WI38 (cell line): ENCODE data around the gene MOB3A.
A peak's percentile ranks its signal among the peaks of the same experiment; 100 is the strongest.

Source experiments
- H3K4me3 ChIP-seq: 2 replicates; pipeline ENCODE4 v1.5.1; 2011; ENCODE audit warnings: low read depth, mild to moderate bottlenecking, control low read depth, low read length
- CTCF ChIP-seq: IDR thresholded peaks from 2 replicates; pipeline ENCODE4 v1.5.1; 2012; ENCODE audit warnings: low read depth, mild to moderate bottlenecking, control low read depth, low read length

The MOB3A gene

GRCh38 chr19:2096034-2096479 lies at the start of gene MOB3A:
TSS of gene MOB3A (minus strand) at chr19:2096326. CDS start at chr19:2078560, 17,766 bp downstream.
- TF ChIP-seq CTCF, result peak; percentile 36
- H3K4me3 ChIP-seq, result peak within 1 kb of the TSS; percentile 69

GRCh38 chr19:2145831-2146241 lies 49.7 kb upstream of the MOB3A start:
- TF ChIP-seq CTCF, result no peak
- no peak overlapping the region for H3K4me3 ChIP-seq

- no peak for TF ChIP-seq CTCF
- H3K4me3 ChIP-seq, result no peak overlapping the region
These were observed 48.1 kb upstream of the MOB3A start for GRCh38 chr19:2144190-2144589.

- H3K4me3 ChIP-seq, result no peak overlapping the region
- no peak for TF ChIP-seq CTCF
These were observed 46.2 kb upstream of the MOB3A start for GRCh38 chr19:2142173-2142829.

- TF ChIP-seq CTCF, result no peak
- no peak overlapping the region for H3K4me3 ChIP-seq
These were observed 44.0 kb upstream of the MOB3A start for GRCh38 chr19:2140138-2140569.

- TF ChIP-seq CTCF, result no peak
- H3K4me3 ChIP-seq, result no peak overlapping the region
These were observed 43.4 kb upstream of the MOB3A start for GRCh38 chr19:2139385-2140137.
